ENCODE data around the gene ZFR.

DNA sequence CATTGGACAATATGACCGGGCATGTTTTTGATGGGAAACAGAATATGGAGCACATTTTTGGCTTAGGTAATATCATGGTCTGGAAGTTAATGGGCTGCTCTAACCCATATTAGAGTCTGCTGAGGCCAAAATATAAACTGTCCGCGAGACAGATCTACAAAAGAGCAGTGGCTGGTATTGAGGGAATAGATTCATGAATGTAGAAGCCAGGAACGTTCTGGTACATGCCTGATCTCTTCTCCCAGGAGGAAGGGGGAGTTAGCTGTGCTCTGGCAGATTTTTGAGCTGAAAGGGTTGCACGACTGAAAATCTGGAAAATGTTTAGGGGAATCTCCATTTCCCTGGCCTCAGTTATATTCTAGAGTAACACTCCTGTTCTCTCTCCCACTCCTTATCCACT is 42.9 kb upstream of the ZFR start:
- TF ChIP-seq, protein P1, sequence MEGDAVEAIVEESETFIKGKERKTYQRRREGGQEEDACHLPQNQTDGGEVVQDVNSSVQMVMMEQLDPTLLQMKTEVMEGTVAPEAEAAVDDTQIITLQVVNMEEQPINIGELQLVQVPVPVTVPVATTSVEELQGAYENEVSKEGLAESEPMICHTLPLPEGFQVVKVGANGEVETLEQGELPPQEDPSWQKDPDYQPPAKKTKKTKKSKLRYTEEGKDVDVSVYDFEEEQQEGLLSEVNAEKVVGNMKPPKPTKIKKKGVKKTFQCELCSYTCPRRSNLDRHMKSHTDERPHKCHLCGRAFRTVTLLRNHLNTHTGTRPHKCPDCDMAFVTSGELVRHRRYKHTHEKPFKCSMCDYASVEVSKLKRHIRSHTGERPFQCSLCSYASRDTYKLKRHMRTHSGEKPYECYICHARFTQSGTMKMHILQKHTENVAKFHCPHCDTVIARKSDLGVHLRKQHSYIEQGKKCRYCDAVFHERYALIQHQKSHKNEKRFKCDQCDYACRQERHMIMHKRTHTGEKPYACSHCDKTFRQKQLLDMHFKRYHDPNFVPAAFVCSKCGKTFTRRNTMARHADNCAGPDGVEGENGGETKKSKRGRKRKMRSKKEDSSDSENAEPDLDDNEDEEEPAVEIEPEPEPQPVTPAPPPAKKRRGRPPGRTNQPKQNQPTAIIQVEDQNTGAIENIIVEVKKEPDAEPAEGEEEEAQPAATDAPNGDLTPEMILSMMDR (IDR thresholded peaks at IDR 0.05 in 8 of 11, conservative IDR thresholded peaks at IDR 0.05 in 3 of 11): no peak
- TF ChIP-seq POLR2AphosphoS5 (IDR thresholded peaks at IDR 0.05) (no peak), POLR2A (IDR thresholded peaks at IDR 0.05) (no peak)

Data from spleen (tissue), 7 donors.